ENCODE results near the gene ADGRE2.

The ADGRE2 gene

DNA sequence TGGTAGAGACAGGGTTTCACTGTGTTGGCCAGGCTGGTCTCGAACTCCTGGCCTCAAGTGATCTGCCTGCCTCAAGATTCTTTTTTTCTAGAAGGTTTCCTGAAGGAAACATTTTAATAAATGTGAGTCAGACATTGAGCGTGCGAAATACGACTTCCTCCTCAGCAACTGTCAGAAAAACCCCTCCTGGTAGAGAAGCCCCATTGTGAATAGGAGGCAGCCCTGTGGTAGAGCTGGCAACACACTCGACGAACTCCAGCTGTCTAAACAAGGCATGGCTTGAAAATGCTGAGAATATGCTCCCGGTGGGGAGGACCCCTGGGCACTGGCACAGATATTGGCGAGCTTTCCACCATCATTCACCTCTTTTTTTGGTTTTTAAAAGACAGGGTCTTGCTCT lies 78.7 kb downstream of the ADGRE2 start:
- DNase-seq (ENCODE audit: extremely low spot score), result no peak
- ChIA-PET CTCF (no interaction called here), POLR2A (interaction anchor here (1.3 kb wide), 1 partner anchor 10 kb away, joined by 5 read pairs; the partner anchor contains the start of gene ZNF333)
- TF ChIP-seq L3MBTL2 (conservative IDR thresholded peaks at IDR 0.05), result no peak

DNA sequence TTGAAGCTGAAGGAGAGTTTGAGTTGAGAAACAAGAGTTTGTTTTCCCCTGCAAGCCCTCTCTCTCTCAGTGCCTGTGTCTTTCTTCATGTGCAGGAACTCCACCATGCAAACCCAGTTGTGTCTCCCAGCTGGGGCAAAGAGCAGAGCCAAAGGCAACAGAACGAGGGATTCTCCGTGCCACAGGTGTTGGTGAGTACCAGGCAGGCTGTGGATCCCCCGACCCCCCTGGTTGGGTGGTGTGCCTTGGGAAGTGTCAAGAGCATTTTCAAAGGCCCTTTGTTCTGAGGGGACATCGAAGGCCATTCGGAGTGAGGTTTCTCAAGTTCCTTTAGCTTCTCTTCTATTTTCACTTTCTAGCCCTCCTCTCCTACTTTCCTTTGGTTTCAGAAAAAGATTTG lies 82.9 kb downstream of the ADGRE2 start:
- CTCF ChIA-PET, result interaction anchor here (0.6 kb wide), 1 partner anchor 190 kb away, joined by 7 read pairs; no protein-coding TSS in a partner anchor
- POLR2A ChIA-PET, result no interaction called here
- TF ChIP-seq ARNT (IDR thresholded peaks at IDR 0.05), result no peak
- no peak for TF ChIP-seq FOXM1 (IDR thresholded peaks at IDR 0.05; ENCODE audit: borderline replicate concordance)
- no peak for TF ChIP-seq L3MBTL2 (conservative IDR thresholded peaks at IDR 0.05)
- no peak for TF ChIP-seq FOXA1 (IDR thresholded peaks at IDR 0.05)
- TF ChIP-seq FOXK2 (IDR thresholded peaks at IDR 0.05), result no peak
- TF ChIP-seq BHLHE40 (IDR thresholded peaks at IDR 0.05; ENCODE audit: borderline replicate concordance), result no peak
- no peak for TF ChIP-seq NFRKB (IDR thresholded peaks at IDR 0.05)
- no peak for DNase-seq (ENCODE audit: extremely low spot score)

DNA sequence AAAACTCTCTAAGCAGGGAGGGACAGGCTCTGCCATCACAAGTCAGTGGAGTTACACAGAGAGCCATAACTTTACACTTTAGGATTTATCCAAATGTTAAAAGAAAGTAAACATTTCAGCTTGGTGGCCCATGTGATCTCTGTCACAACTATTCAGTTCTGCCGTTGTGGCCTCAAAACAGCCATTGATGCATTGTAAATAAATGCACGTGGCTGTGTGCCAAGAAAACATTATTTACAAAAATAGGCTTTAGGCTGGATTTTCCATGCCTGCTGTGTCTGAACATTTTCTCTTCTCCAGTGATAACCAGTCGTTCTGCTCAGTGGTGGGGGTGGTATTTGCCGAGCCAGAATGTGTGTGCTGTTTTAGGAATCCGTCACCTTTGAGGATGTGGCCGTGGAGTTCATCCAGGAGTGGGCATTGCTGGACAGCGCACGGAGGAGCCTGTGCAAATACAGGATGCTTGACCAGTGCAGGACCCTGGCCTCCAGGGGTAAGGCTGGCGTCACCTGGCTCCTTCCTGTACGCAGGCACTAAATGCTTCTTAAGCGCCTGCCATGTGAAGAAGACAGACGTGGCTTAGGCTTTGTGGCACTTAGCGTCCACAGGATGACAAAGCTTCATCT lies 83.6 kb downstream of the ADGRE2 start:
- TF ChIP-seq FOXK2 (IDR thresholded peaks at IDR 0.05) (no peak), ZNF384 (IDR thresholded peaks at IDR 0.05) (no peak), SUZ12 (IDR thresholded peaks at IDR 0.05) (no peak), FOXM1 (IDR thresholded peaks at IDR 0.05; ENCODE audit: borderline replicate concordance) (no peak), CTBP1 (IDR thresholded peaks at IDR 0.05; ENCODE audit: borderline replicate concordance) (no peak), ARNT (IDR thresholded peaks at IDR 0.05) (no peak), LEF1 (IDR thresholded peaks at IDR 0.05; ENCODE audit: borderline replicate concordance) (no peak), SP1 (IDR thresholded peaks at IDR 0.05) (no peak), HDGF (IDR thresholded peaks at IDR 0.05; ENCODE audit: borderline replicate concordance) (no peak), TARDBP (IDR thresholded peaks at IDR 0.05) (no peak), L3MBTL2 (conservative IDR thresholded peaks at IDR 0.05) (no peak), NFRKB (IDR thresholded peaks at IDR 0.05) (no peak), FOXA1 (IDR thresholded peaks at IDR 0.05) (no peak), ELF4 (IDR thresholded peaks at IDR 0.05) (no peak)
- TF ChIP-seq, protein P1, sequence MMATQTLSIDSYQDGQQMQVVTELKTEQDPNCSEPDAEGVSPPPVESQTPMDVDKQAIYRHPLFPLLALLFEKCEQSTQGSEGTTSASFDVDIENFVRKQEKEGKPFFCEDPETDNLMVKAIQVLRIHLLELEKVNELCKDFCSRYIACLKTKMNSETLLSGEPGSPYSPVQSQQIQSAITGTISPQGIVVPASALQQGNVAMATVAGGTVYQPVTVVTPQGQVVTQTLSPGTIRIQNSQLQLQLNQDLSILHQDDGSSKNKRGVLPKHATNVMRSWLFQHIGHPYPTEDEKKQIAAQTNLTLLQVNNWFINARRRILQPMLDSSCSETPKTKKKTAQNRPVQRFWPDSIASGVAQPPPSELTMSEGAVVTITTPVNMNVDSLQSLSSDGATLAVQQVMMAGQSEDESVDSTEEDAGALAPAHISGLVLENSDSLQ (IDR thresholded peaks at IDR 0.05), result no peak
- CTCF ChIA-PET, result interaction anchor here (0.6 kb wide), 1 partner anchor 1239 kb away, joined by 3 read pairs; no protein-coding TSS in a partner anchor
- POLR2A ChIA-PET, result no interaction called here

DNA sequence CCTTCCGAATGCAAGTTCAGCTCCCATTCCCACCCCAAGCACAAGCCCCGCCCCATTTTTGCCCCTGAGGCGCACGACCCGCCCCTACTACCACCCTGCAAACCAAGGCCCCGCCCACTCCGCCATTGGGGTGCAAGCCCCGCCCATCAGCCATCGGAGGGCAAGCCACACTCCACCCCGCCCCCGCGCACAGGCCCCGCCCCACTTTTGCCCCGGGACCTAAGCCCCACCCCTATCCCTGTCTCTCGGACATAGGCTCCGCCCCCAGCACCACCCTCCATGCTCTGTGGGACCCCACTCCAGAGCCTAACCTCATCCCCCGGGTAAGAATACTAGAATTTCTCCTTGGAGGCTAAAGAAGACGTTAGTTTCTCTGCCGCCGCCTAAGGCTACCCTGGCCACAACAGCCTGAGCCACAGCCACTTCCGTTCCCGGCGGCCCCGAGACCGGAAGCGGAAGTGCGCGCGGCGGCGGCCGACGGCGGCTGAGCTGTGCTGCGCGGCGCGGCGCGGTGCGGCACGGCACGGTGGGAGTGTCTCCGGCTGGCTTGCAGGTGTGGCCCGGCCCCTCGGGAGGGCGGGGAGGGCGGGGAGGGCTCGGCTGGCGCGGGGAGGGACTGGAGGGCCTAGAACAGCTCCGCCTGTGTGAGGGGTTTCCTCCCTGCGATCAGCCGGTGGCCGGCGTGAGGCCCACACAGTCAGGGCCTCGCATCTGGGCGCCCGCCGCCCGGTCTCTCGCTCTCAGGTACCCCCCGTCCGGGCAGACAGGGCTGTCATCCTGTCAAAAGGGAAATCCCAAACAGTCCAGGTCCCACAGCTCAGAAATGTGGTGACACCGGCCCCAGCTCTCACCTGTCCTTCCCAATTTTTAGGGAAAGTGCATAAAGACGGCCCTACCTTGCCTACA lies 88.5 kb downstream of the ADGRE2 start, which contains the start of gene ZNF333:
ZNF333 (plus strand) TSS at position 451 of the 906 bp plus-strand sequence. CDS start 3,444 bp downstream, outside the sequence.
- POLR2A ChIA-PET, result interaction anchor here (0.9 to 2.9 kb wide), 10 partner anchors 10 to 135 kb away, joined by 3 to 16 read pairs (median 4); partner anchors contain the start of gene NDUFB7

More for the DNA sequence above, 83.6 kb downstream of the ADGRE2 start:
- DNase-seq (ENCODE audit: extremely low spot score), result no peak

DNA sequence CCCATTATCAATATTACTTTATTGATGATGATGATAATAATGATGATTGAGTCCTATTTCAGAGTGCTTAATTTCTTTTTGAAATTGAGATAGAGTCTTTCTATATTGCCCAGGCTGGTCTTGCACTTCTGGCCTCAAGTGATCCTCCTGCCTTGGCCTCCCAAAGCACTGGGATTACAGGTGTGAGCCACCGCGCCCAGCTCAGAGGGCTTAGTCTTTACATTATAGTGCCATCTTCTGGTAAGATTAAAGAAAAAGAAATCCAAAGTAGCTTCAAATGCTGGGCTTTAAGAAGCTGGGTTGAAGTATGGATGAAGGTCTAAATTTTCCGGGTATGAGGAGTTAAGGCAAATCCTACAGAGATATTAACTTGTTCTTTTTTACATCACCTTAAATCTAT lies 91.9 kb downstream of the ADGRE2 start:
- no peak for DNase-seq (ENCODE audit: extremely low spot score)
- ChIA-PET POLR2A (interaction anchor here (0.7 to 1.9 kb wide), 2 partner anchors 112 to 114 kb away, joined by 4 read pairs; partner anchors contain the start of gene NDUFB7), CTCF (interaction anchor here (1.0 to 3.6 kb wide), 3 partner anchors 32 to 130 kb away, joined by 3 to 51 read pairs (median 4); partner anchors contain the start of gene NDUFB7)
- TF ChIP-seq HDGF (IDR thresholded peaks at IDR 0.05; ENCODE audit: borderline replicate concordance), result no peak
- TF ChIP-seq L3MBTL2 (conservative IDR thresholded peaks at IDR 0.05), result peak; percentile 43; the same call in 1 of the 2 replicates

More for the DNA sequence above, 88.5 kb downstream of the ADGRE2 start, which contains the start of gene ZNF333:
- DNase-seq (ENCODE audit: extremely low spot score), result peak; percentile 97
- CTCF ChIA-PET, result interaction anchor here (0.7 to 1.9 kb wide), 4 partner anchors 9 to 133 kb away, joined by 4 to 7 read pairs (median 7); no protein-coding TSS in a partner anchor
- peak; percentile 50; the same call in 1 of the 2 replicates for TF ChIP-seq ELF4 (IDR thresholded peaks at IDR 0.05)
- TF ChIP-seq SP1 (IDR thresholded peaks at IDR 0.05), result no peak

DNA sequence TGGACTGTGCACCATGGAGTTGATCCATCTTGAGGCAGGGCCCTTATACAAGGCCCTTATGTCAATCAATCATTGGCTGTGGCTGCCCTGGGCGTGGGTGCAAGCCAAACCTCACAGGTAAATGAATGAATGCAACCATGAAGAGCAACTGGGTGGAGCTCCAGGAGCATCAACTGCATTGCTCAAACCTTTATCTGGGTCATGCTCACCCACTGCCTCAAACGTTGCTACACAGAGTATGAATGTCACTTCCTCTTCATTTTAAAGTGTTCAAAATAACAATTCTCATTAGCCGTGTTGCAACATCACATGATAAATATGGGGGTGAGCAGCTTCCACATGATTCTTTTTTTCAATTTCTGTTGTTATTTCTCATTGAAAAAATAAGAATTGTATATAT lies 94.9 kb downstream of the ADGRE2 start:
- ChIA-PET CTCF (no interaction called here), POLR2A (no interaction called here)
- no peak for DNase-seq (ENCODE audit: extremely low spot score)
- TF ChIP-seq ARNT (IDR thresholded peaks at IDR 0.05) (no peak), HDGF (IDR thresholded peaks at IDR 0.05; ENCODE audit: borderline replicate concordance) (no peak), FOXM1 (IDR thresholded peaks at IDR 0.05; ENCODE audit: borderline replicate concordance) (no peak), ZNF384 (IDR thresholded peaks at IDR 0.05) (no peak), FOXA1 (IDR thresholded peaks at IDR 0.05) (no peak)
- TF ChIP-seq, protein P1 (IDR thresholded peaks at IDR 0.05), result no peak

All from HEK293T (cell line).